Trophoblast cell (in vitro differentiated cells and primary cell): Measurements from ENCODE around the gene APOC3.
A peak's percentile ranks its signal among the peaks of the same experiment; 100 is the strongest.

Experiments used
- DNase-seq, 2 donors: peaks; one replicate each; pipeline ENCODE4 v3.0.0-alpha.2; 2016
- H2AFZ ChIP-seq: 2 replicates; pipeline ENCODE4 v1.6.1; 2013; ENCODE audit warnings: low read length, moderate library complexity, mild to moderate bottlenecking; ENCODE audit not compliant: insufficient read depth, poor library complexity
- H2AK5ac ChIP-seq: 2 replicates; pipeline ENCODE4 v1.6.1; 2013; ENCODE audit warnings: mild to moderate bottlenecking, low read length
- H2BK120ac ChIP-seq: 2 replicates; pipeline ENCODE4 v1.6.1; 2013; ENCODE audit warnings: low read length, mild to moderate bottlenecking, moderate library complexity; ENCODE audit not compliant: insufficient read depth, poor library complexity
- H2BK12ac ChIP-seq: 2 replicates; pipeline ENCODE4 v1.6.1; 2013; ENCODE audit warnings: mild to moderate bottlenecking, low read length, moderate library complexity
- H2BK5ac ChIP-seq: 2 replicates; pipeline ENCODE4 v1.6.1; 2013; ENCODE audit warnings: low read length, low read depth, moderate library complexity, mild to moderate bottlenecking; ENCODE audit not compliant: poor library complexity
- H3K14ac ChIP-seq: 2 replicates; pipeline ENCODE4 v1.6.1; 2013; ENCODE audit warnings: mild to moderate bottlenecking, low read length
- H3K18ac ChIP-seq: 2 replicates; pipeline ENCODE4 v1.6.1; 2013; ENCODE audit warnings: mild to moderate bottlenecking, low read length
- H3K23ac ChIP-seq: 2 replicates; pipeline ENCODE4 v1.6.1; 2013; ENCODE audit warnings: low read length
- H3K27ac ChIP-seq: 2 replicates; pipeline ENCODE4 v1.5.1; 2013; ENCODE audit warnings: low read depth, mild to moderate bottlenecking, inconsistent platforms, low read length, moderate library complexity
- H3K27me3 ChIP-seq: 2 replicates; pipeline ENCODE4 v1.6.1; 2013; ENCODE audit warnings: inconsistent platforms, mild to moderate bottlenecking, low read length, moderate library complexity; ENCODE audit not compliant: insufficient read depth
- H3K36me3 ChIP-seq, 2 experiments: 1 replicate in 1 of 2; 2 replicates in 1 of 2; pipeline ENCODE4 v1.6.1; 2013; ENCODE audit warnings: low read length in 2 of 2, mild to moderate bottlenecking in 2 of 2, moderate library complexity in 1 of 2; ENCODE audit not compliant: insufficient read depth in 2 of 2, control insufficient read depth in 1 of 2
- H3K4ac ChIP-seq: 2 replicates; pipeline ENCODE4 v1.6.1; 2013; ENCODE audit warnings: low read depth, mild to moderate bottlenecking, low read length, moderate library complexity
- H3K4me1 ChIP-seq, 2 experiments: 1 replicate in 1 of 2; 2 replicates in 1 of 2; pipeline ENCODE4 v1.6.1; 2013; ENCODE audit warnings: low read length in 2 of 2, mild to moderate bottlenecking in 2 of 2, moderate library complexity in 1 of 2; ENCODE audit not compliant: insufficient read depth in 2 of 2, control insufficient read depth in 1 of 2
- H3K4me2 ChIP-seq: 2 replicates; pipeline ENCODE4 v1.6.1; 2013; ENCODE audit warnings: inconsistent platforms, mild to moderate bottlenecking, low read length, moderate library complexity
- H3K4me3 ChIP-seq: 2 replicates; pipeline ENCODE4 v1.5.1; 2013; ENCODE audit warnings: mild to moderate bottlenecking, low read depth, low read length, inconsistent platforms
- H3K79me1 ChIP-seq: one replicate; pipeline ENCODE4 v1.6.1; 2013; ENCODE audit warnings: low read length
- H3K79me2 ChIP-seq: 2 replicates; pipeline ENCODE4 v1.6.1; 2013; ENCODE audit warnings: low read length, mild to moderate bottlenecking; ENCODE audit not compliant: control insufficient read depth, insufficient read depth, poor library complexity
- H3K9ac ChIP-seq: 2 replicates; pipeline ENCODE4 v1.6.1; 2013; ENCODE audit warnings: mild to moderate bottlenecking, low read length
- H3K9me3 ChIP-seq: 2 replicates; pipeline ENCODE4 v1.6.1; 2013; ENCODE audit warnings: low read depth, mild to moderate bottlenecking, control low read depth, inconsistent platforms, low read length; ENCODE audit not compliant: insufficient read depth
- H4K12ac ChIP-seq: 2 replicates; pipeline ENCODE4 v1.6.1; 2013; ENCODE audit warnings: low read depth, mild to moderate bottlenecking, low read length, moderate library complexity
- H4K8ac ChIP-seq: 2 replicates; pipeline ENCODE4 v1.6.1; 2013; ENCODE audit warnings: low read depth, mild to moderate bottlenecking, low read length, moderate library complexity
- H4K91ac ChIP-seq: one replicate; pipeline ENCODE4 v1.6.1; 2013; ENCODE audit warnings: low read depth, mild to moderate bottlenecking, low read length, moderate library complexity
- WGBS: extraction: QIAGEN DNeasy Blood & Tissue Kit; methylation state at CpG from one replicate; pipeline ENCODE4 v1.1.7; 2013; ENCODE audit warnings: missing lambda C conversion rate; ENCODE audit not compliant: insufficient read length, insufficient coverage; ENCODE audit errors: extremely low coverage; 5-methylcytosine and 5-hydroxymethylcytosine counted together

Gene APOC3

DNA sequence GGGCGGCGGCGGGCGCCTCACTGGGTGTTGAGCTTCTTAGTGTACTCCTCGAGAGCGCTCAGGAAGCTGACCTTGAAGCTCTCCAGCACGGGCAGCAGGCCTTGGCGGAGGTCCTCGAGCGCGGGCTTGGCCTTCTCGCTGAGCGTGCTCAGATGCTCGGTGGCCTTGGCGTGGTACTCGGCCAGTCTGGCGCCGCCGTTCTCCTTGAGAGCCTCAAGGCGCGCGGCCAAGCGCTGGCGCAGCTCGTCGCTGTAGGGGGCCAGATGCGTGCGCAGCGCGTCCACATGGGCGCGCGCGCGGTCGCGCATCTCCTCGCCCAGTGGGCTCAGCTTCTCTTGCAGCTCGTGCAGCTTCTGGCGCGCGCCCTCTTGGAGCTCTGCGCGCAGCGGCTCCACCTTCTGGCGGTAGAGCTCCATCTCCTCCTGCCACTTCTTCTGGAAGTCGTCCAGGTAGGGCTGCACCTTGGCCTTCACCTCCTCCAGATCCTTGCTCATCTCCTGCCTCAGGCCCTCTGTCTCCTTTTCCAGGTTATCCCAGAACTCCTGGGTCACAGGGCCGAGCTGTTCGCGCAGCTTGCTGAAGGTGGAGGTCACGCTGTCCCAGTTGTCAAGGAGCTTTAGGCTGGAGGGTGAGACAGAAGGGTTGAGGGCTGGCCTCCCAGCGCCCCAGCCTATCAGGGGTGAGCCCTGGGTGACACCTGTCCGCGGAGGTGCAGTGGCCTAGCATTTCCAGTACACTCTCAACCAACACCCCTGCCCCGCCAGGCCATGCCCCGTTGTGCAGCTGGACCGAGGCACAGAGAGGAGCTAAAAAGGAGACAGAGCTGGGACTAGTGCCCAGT, 6.3 kb downstream of the APOC3 start:
- Histone ChIP-seq H3K23ac (no peak overlapping the region), H3K9me3 (no peaks in the 10 kb centered on the region), H3K4ac (no peak overlapping the region), H2BK12ac (no peak overlapping the region), H4K12ac (no peak overlapping the region), H3K9ac (no peak overlapping the region), H3K4me1 (peaks cover 10 to 12% of the 10 kb centered on the region in 2 experiments), H3K4me3 (peak overlapping the region; percentile 40), H3K18ac (no peak overlapping the region), H2AFZ (peak overlapping the region; percentile 54), H3K79me2 (no peaks in the 10 kb centered on the region), H4K8ac (no peak overlapping the region), H3K4me2 (peak overlapping the region; percentile 73), H3K27me3 (no peaks in the 10 kb centered on the region), H3K36me3 (no peaks in the 10 kb centered on the region), H3K79me1 (no peaks in the 10 kb centered on the region), H2BK5ac (no peak overlapping the region), H2BK120ac (no peak overlapping the region), H3K14ac (peak overlapping the region; percentile 15), H3K27ac (no peak overlapping the region), H4K91ac (no peak overlapping the region), H2AK5ac (no peak overlapping the region)
- WGBS, result no CpG with 5 or more reads among the region's 57 CpGs
- peak; percentile 64 to 81 for DNase-seq

DNA sequence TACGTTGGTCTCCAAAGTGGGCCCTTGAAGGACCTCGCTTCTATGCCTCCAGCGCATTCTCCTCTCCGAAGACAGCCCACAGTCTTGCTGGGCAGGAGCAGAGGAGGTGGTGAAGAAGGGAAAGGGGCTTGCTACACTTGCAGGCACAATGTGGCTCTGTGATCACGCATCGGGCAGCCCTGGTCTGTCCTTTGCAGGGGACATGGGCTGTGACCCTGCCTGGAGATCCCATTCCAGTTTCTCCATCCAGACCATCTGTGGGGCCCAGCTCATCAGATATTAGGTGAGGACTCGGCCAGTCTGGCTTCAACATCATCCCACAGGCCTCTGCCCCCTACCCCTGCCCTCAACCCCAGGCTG, 6.9 kb downstream of the APOC3 start:
- H3K27ac ChIP-seq, result no peak overlapping the region
- H3K4me2 ChIP-seq, result no peak overlapping the region
- H4K8ac ChIP-seq, result no peak overlapping the region
- no peaks in the 10 kb centered on the region for H3K79me2 ChIP-seq
- no peak overlapping the region for H4K12ac ChIP-seq
- H3K4me3 ChIP-seq, result no peak overlapping the region
- H2AK5ac ChIP-seq, result no peak overlapping the region
- no peak overlapping the region for H3K9ac ChIP-seq
- no peak overlapping the region for H2BK120ac ChIP-seq
- no peaks in the 10 kb centered on the region for H3K27me3 ChIP-seq
- no peak overlapping the region for H2BK12ac ChIP-seq
- H3K4ac ChIP-seq, result no peak overlapping the region
- H3K18ac ChIP-seq, result no peak overlapping the region
- H2BK5ac ChIP-seq, result no peak overlapping the region
- no peaks in the 10 kb centered on the region for H3K79me1 ChIP-seq
- no peak for DNase-seq
- H4K91ac ChIP-seq, result no peak overlapping the region
- no CpG with 5 or more reads among the region's 7 CpGs for WGBS
- H3K36me3 ChIP-seq, result no peaks in the 10 kb centered on the region
- H3K9me3 ChIP-seq, result no peaks in the 10 kb centered on the region
- no peak overlapping the region for H2AFZ ChIP-seq
- peaks cover 10 to 12% of the 10 kb centered on the region in 2 experiments for H3K4me1 ChIP-seq
- H3K23ac ChIP-seq, result no peak overlapping the region
- H3K14ac ChIP-seq, result no peak overlapping the region

DNA sequence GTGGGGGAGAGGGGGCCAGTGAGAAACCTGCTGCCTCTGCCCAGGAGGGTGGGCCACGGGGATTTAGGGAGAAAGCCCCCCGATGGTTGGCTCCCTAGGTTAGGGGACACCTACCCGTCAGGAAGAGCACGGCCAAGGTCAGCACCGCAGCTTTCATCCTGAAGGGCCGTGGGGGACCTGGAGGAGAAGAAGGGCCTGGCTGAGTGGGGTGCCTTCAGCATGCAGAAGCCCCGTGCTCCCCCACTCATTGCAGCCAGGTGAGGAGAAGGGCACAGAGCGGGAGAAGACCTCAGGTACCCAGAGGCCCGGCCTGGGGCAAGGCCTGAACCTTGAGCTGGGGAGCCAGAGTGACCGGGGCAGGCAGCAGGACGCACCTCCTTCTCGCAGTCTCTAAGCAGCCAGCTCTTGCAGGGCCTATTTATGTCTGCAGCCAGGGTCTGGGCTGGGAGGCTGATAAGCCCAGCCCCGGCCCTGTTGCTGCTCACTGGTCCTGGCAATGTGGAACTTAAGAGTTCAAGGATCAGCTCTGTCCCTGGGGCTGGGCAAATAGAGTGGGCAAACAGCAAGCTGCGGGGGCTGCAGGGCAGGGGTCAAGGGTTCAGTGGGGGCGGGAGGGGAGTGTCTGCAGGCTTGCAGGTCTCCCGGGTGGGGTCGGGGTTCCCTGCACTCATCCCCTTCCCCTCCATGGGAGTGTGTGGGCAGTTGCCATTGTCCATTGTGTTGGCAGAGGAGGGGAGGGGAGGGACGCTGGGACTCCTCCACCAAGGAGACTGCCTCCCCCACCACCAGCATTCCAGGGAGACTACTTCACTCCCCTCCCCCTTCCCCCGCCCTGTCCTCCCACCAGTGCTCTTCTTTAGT, 7.8 kb downstream of the APOC3 start, which contains the start of gene APOA1:
APOA1 (minus strand) TSS at position 392 of the 861 bp plus-strand sequence; CDS start at position 157, 235 bp downstream.
- no peak within 1 kb of the TSS for H3K9ac ChIP-seq
- no peak for DNase-seq
- H3K27me3 ChIP-seq, result no peaks in the 10 kb centered on the region
- H3K4ac ChIP-seq, result no peak within 1 kb of the TSS
- peak within 1 kb of the TSS; percentile 31 for H4K91ac ChIP-seq
- H3K9me3 ChIP-seq, result no peaks in the 10 kb centered on the region
- H3K4me2 ChIP-seq, result no peak within 1 kb of the TSS
- H3K79me1 ChIP-seq, result no peaks in the 10 kb centered on the region
- H3K18ac ChIP-seq, result no peak within 1 kb of the TSS
- H4K12ac ChIP-seq, result no peak within 1 kb of the TSS
- no peak within 1 kb of the TSS for H3K14ac ChIP-seq
- no peaks in the 10 kb centered on the region for H3K36me3 ChIP-seq
- no peak within 1 kb of the TSS for H3K4me3 ChIP-seq
- WGBS, result no CpG with 5 or more reads among the region's 19 CpGs
- H2BK5ac ChIP-seq, result no peak within 1 kb of the TSS
- H3K4me1 ChIP-seq, result peaks cover 10 to 12% of the 10 kb centered on the region in 2 experiments
- H3K23ac ChIP-seq, result no peak within 1 kb of the TSS
- H2BK120ac ChIP-seq, result no peak within 1 kb of the TSS
- no peak within 1 kb of the TSS for H3K27ac ChIP-seq
- no peak within 1 kb of the TSS for H2AFZ ChIP-seq
- peak within 1 kb of the TSS; percentile 11 for H4K8ac ChIP-seq
- H3K79me2 ChIP-seq, result no peaks in the 10 kb centered on the region
- no peak within 1 kb of the TSS for H2AK5ac ChIP-seq
- no peak within 1 kb of the TSS for H2BK12ac ChIP-seq

DNA sequence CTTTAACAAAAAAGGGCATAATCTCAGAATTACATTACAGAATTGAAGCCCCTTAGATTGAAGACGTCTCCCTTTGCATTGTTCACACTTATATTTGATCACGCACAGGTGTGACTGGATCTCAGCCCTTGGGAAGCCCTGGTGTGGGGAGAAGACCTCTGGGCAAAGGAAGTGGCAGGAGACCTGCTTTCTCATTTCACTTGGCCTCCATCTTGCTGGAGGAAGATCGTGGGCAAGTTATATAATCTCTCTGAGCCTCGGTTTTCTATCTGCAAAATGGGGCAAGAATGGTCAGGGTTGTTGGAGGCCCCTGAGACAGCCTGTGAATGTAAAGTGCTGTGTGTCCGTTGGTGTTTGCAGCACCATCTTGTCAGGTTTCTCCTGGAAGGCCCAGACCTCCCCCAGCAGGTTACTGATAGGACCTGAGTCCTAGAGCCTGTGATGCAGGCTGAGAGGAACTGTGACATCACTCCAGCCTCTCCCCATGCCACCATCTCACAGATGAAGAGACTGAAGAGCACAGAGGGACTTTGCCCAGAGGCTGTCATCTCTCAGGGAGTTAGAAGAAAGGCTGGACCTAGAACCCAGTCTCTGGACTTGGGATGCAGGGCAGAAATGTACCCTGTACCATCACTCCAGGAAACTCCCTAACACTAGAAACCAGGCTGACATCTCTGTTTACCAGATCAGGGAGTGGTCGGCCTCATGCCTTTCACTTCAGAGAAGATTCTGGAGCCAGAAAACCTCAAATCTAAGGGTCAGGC, 8.8 kb downstream of the APOC3 start:
- Histone ChIP-seq H2AFZ (no peak overlapping the region), H3K14ac (no peak overlapping the region), H3K4me1 (peaks cover 10 to 12% of the 10 kb centered on the region in 2 experiments), H3K27me3 (no peaks in the 10 kb centered on the region), H3K27ac (no peak overlapping the region), H4K12ac (no peak overlapping the region), H3K79me1 (no peaks in the 10 kb centered on the region), H3K79me2 (no peaks in the 10 kb centered on the region), H4K8ac (no peak overlapping the region), H2BK12ac (no peak overlapping the region), H2BK5ac (no peak overlapping the region), H3K23ac (no peak overlapping the region), H3K4me3 (no peak overlapping the region), H3K36me3 (peaks cover 1 to 5% of the 10 kb centered on the region in 2 experiments), H2AK5ac (no peak overlapping the region), H3K18ac (no peak overlapping the region), H3K4me2 (no peak overlapping the region), H3K4ac (no peak overlapping the region), H3K9ac (no peak overlapping the region), H4K91ac (no peak overlapping the region), H3K9me3 (no peaks in the 10 kb centered on the region), H2BK120ac (no peak overlapping the region)
- DNase-seq, result no peak
- no CpG with 5 or more reads among the region's 6 CpGs for WGBS
